BLaER1 (cell line): Measurements from ENCODE around the gene FBLN2.
"Not testable (repeated sequence)": the region's sequence is repeated elsewhere in the genome, so short reads cannot be mapped to it uniquely, and the experiment has no call there.

Experiments used
- H3K27ac ChIP-seq: shearing (Covaris generic); formaldehyde crosslinking; 2 replicates; pipeline ENCODE4 v1.8.1; 2022
- H3K27me3 ChIP-seq: shearing (Covaris generic); formaldehyde crosslinking; 2 replicates; pipeline ENCODE4 v1.8.1; 2022
- H3K36me3 ChIP-seq: shearing (Covaris generic); formaldehyde crosslinking; 2 replicates; pipeline ENCODE4 v1.8.1; 2022
- H3K4me1 ChIP-seq: shearing (Covaris generic); formaldehyde crosslinking; 2 replicates; pipeline ENCODE4 v1.8.1; 2022
- H3K4me2 ChIP-seq: shearing (Covaris generic); formaldehyde crosslinking; 2 replicates; pipeline ENCODE4 v1.8.1; 2022
- H3K4me3 ChIP-seq: shearing (Covaris generic); formaldehyde crosslinking; 2 replicates; pipeline ENCODE4 v1.8.1; 2022
- H3K9ac ChIP-seq: shearing (Covaris generic); formaldehyde crosslinking; 2 replicates; pipeline ENCODE4 v1.8.1; 2022
- H3K9me3 ChIP-seq: shearing (Covaris generic); formaldehyde crosslinking; 2 replicates; pipeline ENCODE4 v1.8.1; 2022
- H4K20me1 ChIP-seq: shearing (Covaris generic); formaldehyde crosslinking; 2 replicates; pipeline ENCODE4 v1.8.1; 2022
- Cebpa-rat ChIP-seq: shearing (Covaris generic); IDR thresholded peaks from 2 replicates; pipeline ENCODE4 v1.8.1; 2022

The FBLN2 gene

DNA sequence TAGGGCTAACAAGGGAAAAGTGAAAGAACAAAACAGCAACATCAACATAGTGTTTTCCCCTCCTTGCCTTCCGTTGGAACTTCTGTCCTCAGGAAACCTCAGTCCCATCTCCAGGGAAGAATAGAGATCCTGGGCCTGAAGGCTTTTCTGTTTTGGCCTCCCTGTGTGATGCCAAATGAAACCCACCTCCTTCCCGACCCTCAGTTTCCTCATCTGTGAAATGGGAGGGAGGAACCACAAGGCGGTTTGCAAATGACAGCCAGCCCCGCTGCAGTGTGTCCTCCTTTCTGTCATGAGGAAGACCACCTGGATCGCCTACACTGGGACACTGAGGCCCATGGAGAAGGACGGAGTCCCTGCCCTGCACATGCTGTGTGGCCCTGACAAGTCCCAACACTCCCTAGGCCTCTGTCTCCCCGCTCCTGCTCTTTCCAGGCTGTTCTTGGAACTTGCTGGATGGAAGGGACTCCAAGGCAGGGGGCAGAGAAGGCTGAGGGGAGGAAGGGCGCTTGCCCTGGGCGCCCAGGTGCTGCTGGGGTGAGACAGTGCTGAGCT is 28.5 kb upstream of the FBLN2 start:
- Histone ChIP-seq H3K9ac (no peak overlapping the region), H4K20me1 (no peaks in the 10 kb centered on the region), H3K4me3 (no peak overlapping the region), H3K4me1 (peaks cover 33% of the 10 kb centered on the region), H3K9me3 (no peaks in the 10 kb centered on the region), H3K27me3 (no peaks in the 10 kb centered on the region), H3K27ac (no peak overlapping the region), H3K4me2 (no peak overlapping the region), H3K36me3 (no peaks in the 10 kb centered on the region)
- no peak for TF ChIP-seq Cebpa-rat

GRCh38 chr3:13521309-13521708 is 27.6 kb upstream of the FBLN2 start:
- no peak overlapping the region for H3K9ac ChIP-seq
- no peaks in the 10 kb centered on the region for H4K20me1 ChIP-seq
- no peaks in the 10 kb centered on the region for H3K9me3 ChIP-seq
- H3K4me2 ChIP-seq: no peak overlapping the region
- TF ChIP-seq Cebpa-rat: no peak
- no peaks in the 10 kb centered on the region for H3K36me3 ChIP-seq
- H3K4me3 ChIP-seq: no peak overlapping the region
- no peaks in the 10 kb centered on the region for H3K27me3 ChIP-seq
- H3K27ac ChIP-seq: no peak overlapping the region
- peaks cover 30% of the 10 kb centered on the region for H3K4me1 ChIP-seq

DNA sequence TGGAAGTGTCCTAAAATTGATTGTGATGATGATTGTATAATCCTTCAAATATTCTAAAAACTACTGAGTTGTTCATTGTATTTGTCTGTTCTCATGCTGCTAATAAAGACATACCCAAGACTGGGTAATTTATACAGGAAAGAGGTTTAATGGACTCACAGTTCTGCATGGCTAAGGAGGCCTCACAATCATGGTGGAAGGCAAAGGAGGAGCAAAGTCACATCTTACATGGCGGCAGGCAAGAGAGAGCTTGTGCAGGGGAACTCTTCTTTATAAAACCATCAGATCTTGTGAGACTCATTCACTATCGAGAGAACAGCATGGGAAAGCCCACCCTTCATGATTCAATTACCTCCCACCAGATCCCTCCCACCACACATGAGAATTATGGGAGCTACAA is 27.2 kb upstream of the FBLN2 start:
- not testable (repeated sequence) for H3K27me3 ChIP-seq, H4K20me1 ChIP-seq, H3K9me3 ChIP-seq, H3K27ac ChIP-seq, H3K36me3 ChIP-seq, H3K4me3 ChIP-seq, H3K4me2 ChIP-seq, H3K9ac ChIP-seq
- H3K4me1 ChIP-seq: peaks cover 30% of the 10 kb centered on the region

- peaks cover 26% of the 10 kb centered on the region for H3K4me1 ChIP-seq
- no peaks in the 10 kb centered on the region for H3K27me3 ChIP-seq
- no peaks in the 10 kb centered on the region for H3K36me3 ChIP-seq
- H3K4me2 ChIP-seq: no peak overlapping the region
- TF ChIP-seq Cebpa-rat: no peak
- no peak overlapping the region for H3K4me3 ChIP-seq
- no peaks in the 10 kb centered on the region for H4K20me1 ChIP-seq
- no peaks in the 10 kb centered on the region for H3K9me3 ChIP-seq
- H3K9ac ChIP-seq: no peak overlapping the region
- H3K27ac ChIP-seq: no peak overlapping the region
Observed at GRCh38 chr3:13522236-13522635, 26.7 kb upstream of the FBLN2 start.

GRCh38 chr3:13524979-13525669 is 23.8 kb upstream of the FBLN2 start:
- Histone ChIP-seq H3K4me3 (no peak overlapping the region), H3K9me3 (no peaks in the 10 kb centered on the region), H3K9ac (no peak overlapping the region), H3K27ac (no peak overlapping the region), H3K27me3 (no peaks in the 10 kb centered on the region), H3K4me1 (peaks cover 28% of the 10 kb centered on the region), H4K20me1 (no peaks in the 10 kb centered on the region), H3K4me2 (no peak overlapping the region), H3K36me3 (no peaks in the 10 kb centered on the region)
- TF ChIP-seq Cebpa-rat: no peak

GRCh38 chr3:13525827-13526625 is 22.9 kb upstream of the FBLN2 start:
- Histone ChIP-seq H3K4me3 (no peak overlapping the region), H3K4me2 (peak overlapping the region; percentile 40; the same call in 1 of the 2 replicates), H3K27me3 (no peaks in the 10 kb centered on the region), H3K36me3 (no peaks in the 10 kb centered on the region), H3K9ac (peak overlapping the region; percentile 29; the same call in 1 of the 2 replicates), H3K4me1 (peaks cover 28% of the 10 kb centered on the region), H3K9me3 (no peaks in the 10 kb centered on the region), H4K20me1 (no peaks in the 10 kb centered on the region), H3K27ac (peak overlapping the region; percentile 46; the same call in 1 of the 2 replicates)
- no peak for TF ChIP-seq Cebpa-rat

DNA sequence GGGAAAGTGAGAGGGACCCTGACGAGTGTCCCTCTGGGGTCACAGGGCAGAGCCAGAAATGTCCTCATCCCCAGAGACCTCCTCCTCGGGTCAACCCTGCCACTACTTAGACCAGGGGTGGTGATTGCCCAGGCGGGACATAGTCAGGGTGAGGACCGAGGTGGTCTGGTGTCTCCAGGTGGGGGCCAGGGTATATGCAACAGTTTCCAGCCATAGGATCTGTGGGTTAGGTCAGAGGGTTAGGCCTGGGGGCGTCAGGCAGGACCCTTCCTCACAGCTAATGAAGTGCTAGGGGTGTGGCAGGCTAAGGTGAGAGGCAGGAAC is 22.3 kb upstream of the FBLN2 start:
- no peaks in the 10 kb centered on the region for H4K20me1 ChIP-seq
- TF ChIP-seq Cebpa-rat: no peak
- no peaks in the 10 kb centered on the region for H3K27me3 ChIP-seq
- H3K27ac ChIP-seq: peak overlapping the region; percentile 46; the same call in 1 of the 2 replicates
- no peak overlapping the region for H3K4me3 ChIP-seq
- peaks cover 28% of the 10 kb centered on the region for H3K4me1 ChIP-seq
- 0 out of 2 replicates have a peak overlapping the region, but pooled peaks have one; percentile 29 for H3K9ac ChIP-seq
- no peaks in the 10 kb centered on the region for H3K36me3 ChIP-seq
- H3K4me2 ChIP-seq: peak overlapping the region; percentile 40; the same call in 1 of the 2 replicates
- no peaks in the 10 kb centered on the region for H3K9me3 ChIP-seq

DNA sequence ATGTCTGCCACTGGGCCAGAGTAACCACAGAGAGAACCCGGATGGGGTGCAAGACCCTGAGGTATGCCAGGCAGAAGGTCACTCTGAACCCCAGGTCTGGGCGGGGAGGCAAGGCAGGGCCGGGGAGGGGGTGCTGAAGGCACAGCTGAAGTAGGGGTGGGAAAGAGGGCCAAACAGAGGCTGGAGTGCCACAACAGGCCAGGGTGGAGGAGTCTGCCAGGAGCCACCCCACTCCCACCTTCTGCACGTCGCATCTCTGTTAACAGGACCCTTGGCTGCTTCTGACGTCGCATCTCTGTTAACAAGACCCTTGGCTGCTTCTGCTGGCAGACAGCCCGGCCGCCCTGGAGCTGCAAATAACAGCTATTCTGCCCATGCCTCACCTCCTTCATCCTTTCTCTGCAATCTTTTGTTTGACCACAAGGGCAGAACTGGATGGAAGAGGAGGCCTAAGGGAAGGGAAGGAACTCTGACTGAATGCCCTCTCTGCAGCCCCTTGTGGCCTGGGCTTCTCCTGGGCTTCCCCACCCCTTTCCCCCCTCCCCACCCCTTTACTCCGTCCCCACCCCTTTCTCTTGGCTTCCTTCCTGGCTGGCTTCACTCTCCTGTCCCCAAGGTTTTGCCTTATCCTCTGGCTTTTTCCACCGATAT is 20.6 kb upstream of the FBLN2 start:
- no peak overlapping the region for H3K9ac ChIP-seq
- no peaks in the 10 kb centered on the region for H3K9me3 ChIP-seq
- H4K20me1 ChIP-seq: no peaks in the 10 kb centered on the region
- no peak overlapping the region for H3K4me3 ChIP-seq
- peak overlapping the region; percentile 32; the same call in 1 of the 2 replicates for H3K4me2 ChIP-seq
- no peaks in the 10 kb centered on the region for H3K36me3 ChIP-seq
- H3K27me3 ChIP-seq: no peaks in the 10 kb centered on the region
- H3K4me1 ChIP-seq: peaks cover 28% of the 10 kb centered on the region
- H3K27ac ChIP-seq: no peak overlapping the region
- TF ChIP-seq Cebpa-rat: no peak

GRCh38 chr3:13529196-13530112 is 19.5 kb upstream of the FBLN2 start:
- Histone ChIP-seq H3K4me2 (no peak overlapping the region; the same call in 1 of the 2 replicates), H3K27ac (no peak overlapping the region), H3K9me3 (no peaks in the 10 kb centered on the region), H4K20me1 (no peaks in the 10 kb centered on the region), H3K36me3 (no peaks in the 10 kb centered on the region), H3K9ac (no peak overlapping the region), H3K4me1 (peaks cover 35% of the 10 kb centered on the region), H3K27me3 (no peaks in the 10 kb centered on the region), H3K4me3 (no peak overlapping the region)
- no peak for TF ChIP-seq Cebpa-rat
